ENCODE results near the gene WDR43.

The WDR43 gene

DNA sequence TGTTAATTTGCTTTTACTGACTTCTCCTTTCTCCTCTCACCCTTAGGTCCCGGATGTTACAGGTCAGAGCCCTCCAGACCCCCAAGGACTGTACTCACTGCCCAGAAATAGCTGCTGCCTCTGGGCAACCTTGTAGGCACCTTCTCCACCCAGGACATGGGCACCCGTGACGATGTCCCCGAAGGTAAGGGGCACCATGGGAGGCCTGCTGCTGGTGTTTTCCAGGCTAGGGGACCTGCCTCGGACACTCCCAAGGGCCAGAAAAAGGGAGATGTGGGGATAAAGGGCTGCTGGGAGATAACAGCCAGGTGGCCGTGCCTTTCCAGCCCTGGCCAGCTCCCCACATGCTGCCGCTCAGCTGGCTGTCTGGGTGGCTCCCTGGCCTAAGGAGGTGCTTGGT lies 100.2 kb downstream of the WDR43 start:
- no peak for DNase-seq

DNA sequence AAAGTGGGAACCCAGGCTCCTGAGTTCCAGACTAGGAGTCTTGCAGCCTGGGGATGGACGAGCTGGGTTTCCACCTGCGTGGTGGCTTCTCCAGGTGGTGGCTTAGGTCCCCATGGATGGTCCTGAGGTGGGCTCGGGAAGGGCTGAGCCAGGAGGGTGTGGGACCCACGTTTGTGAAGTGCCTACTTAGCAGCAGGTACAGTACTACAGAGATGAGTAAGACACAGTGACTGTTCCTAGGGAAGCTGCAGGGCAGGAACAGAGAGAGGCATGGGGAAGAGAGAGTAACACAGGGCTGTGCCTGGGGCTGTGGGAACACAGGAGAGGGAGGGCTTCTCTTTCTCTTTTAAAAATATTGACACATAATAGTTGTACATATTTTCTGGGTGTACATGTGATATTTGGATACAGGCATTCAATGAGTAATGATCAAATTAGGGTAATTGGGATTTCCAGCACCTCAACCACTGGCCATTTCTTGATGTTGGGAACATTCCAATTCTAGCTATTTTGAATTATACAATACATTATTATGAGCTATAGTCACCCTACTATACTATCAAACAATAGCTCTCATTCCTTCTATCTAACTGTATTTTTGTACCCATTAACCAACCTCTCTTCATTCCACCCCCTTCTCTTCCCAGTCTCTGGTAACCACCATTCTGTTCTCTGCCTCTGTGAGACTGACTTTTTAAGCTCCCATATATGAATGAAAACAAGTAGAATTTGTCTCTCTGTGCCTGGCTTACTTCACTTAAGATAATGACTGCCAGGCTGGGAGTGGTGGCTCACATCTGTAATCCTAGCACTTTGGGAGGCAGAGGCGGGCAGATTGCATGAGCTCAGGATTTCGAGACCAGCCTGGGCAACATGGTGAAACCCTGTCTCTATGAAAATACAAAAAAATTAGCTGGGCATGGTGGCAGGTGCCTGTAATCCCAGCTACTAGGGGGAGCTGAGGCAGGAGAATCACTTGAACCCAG lies 101.6 kb downstream of the WDR43 start:
- no peak for DNase-seq

DNA sequence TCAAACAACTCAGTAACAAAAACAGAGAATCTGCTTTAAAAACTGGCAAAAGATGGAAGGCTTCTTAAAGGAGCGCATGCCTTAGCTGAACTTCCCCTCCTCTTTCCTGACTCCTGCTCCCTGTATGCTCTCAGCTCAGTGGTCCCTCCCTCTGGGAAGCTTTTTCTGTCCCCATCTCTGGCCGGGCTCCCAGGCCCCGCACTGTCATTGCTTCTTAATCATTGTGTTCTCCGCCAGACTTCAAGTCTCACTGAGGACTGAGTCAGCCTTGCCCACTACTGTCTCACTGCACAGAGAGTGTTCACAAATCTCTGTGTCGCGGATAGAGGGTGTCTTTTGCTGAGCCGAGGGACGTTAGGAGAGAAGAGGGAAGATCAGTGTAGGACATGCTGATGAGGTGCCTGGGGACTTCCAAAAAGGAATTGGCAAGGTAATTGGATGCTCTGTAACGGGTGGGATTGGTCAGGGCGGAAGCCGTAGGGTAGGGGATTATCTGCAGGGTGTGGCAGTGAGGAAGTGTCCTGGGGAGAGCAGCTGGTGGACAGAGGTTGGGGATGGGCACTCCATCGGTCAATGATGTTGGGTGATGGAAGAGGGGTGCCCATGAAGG lies 102.9 kb downstream of the WDR43 start:
- DNase-seq, result no peak

Data from CD4-positive, alpha-beta T cell treated with Interleukin-21 for 1 hour (primary cell).